DMS79 treated with DMSO at 0.1 percent for 48 hours (cell line): ENCODE data around the gene ABCD3.

Experiments used
- DNase-seq: peaks from one replicate; lab custom pipeline; 2025; lab: John Stamatoyannopoulos, UW

The ABCD3 gene

GRCh38 chr1:94527447-94528031 is 109.3 kb downstream of the ABCD3 start:
- DNase-seq: no peak

GRCh38 chr1:94528299-94528698 is 110.1 kb downstream of the ABCD3 start:
- DNase-seq: no peak

- no peak for DNase-seq
These were observed 110.6 kb downstream of the ABCD3 start for GRCh38 chr1:94528826-94529225.

- DNase-seq: no peak
These were observed 111.2 kb downstream of the ABCD3 start for GRCh38 chr1:94529416-94529815.

GRCh38 chr1:94530373-94530878 is 112.2 kb downstream of the ABCD3 start:
- no peak for DNase-seq

- DNase-seq: no peak
These were observed 113.5 kb downstream of the ABCD3 start for GRCh38 chr1:94531664-94532063.

GRCh38 chr1:94532077-94532476 is 113.9 kb downstream of the ABCD3 start:
- no peak for DNase-seq

GRCh38 chr1:94535095-94535494 is 116.9 kb downstream of the ABCD3 start:
- no peak for DNase-seq

GRCh38 chr1:94535879-94536278 is 117.7 kb downstream of the ABCD3 start:
- DNase-seq: no peak

GRCh38 chr1:94537254-94537653 is 119.1 kb downstream of the ABCD3 start:
- no peak for DNase-seq

GRCh38 chr1:94538243-94538827 is 120.1 kb downstream of the ABCD3 start:
- no peak for DNase-seq

GRCh38 chr1:94539496-94539895 is 121.3 kb downstream of the ABCD3 start:
- DNase-seq: no peak

- no peak for DNase-seq
These were observed 122.5 kb downstream of the ABCD3 start for GRCh38 chr1:94540440-94541245.

- DNase-seq: peak; percentile 51
These were observed 123.3 kb downstream of the ABCD3 start, which contains the start of gene F3 for GRCh38 chr1:94541246-94542087. TSS of gene F3 (minus strand) at chr1:94541759. CDS start at chr1:94541636, 123 bp downstream.

- DNase-seq: no peak
These were observed 124.1 kb downstream of the ABCD3 start for GRCh38 chr1:94542088-94542870.

- no peak for DNase-seq
These were observed 124.8 kb downstream of the ABCD3 start for GRCh38 chr1:94543001-94543400.

- DNase-seq: no peak
These were observed 125.9 kb downstream of the ABCD3 start for GRCh38 chr1:94543893-94544635.

GRCh38 chr1:94544706-94545490 is 126.7 kb downstream of the ABCD3 start:
- no peak for DNase-seq

GRCh38 chr1:94549706-94550105 is 131.5 kb downstream of the ABCD3 start:
- no peak for DNase-seq

- no peak for DNase-seq
These were observed 132.2 kb downstream of the ABCD3 start for GRCh38 chr1:94550396-94550795.
